GM12892 (cell line): Measurements from ENCODE around the gene UCP2.

Experiments used
- POLR2A ChIP-seq: IDR thresholded peaks from 2 replicates; pipeline ENCODE4 v1.6.1; 2011; ENCODE audit warnings: low read depth, low read length, control low read depth
- POLR2AphosphoS5 ChIP-seq: IDR thresholded peaks from 2 replicates; pipeline ENCODE4 v1.6.1; 2011; ENCODE audit warnings: low read depth, low read length, control low read depth

DNA sequence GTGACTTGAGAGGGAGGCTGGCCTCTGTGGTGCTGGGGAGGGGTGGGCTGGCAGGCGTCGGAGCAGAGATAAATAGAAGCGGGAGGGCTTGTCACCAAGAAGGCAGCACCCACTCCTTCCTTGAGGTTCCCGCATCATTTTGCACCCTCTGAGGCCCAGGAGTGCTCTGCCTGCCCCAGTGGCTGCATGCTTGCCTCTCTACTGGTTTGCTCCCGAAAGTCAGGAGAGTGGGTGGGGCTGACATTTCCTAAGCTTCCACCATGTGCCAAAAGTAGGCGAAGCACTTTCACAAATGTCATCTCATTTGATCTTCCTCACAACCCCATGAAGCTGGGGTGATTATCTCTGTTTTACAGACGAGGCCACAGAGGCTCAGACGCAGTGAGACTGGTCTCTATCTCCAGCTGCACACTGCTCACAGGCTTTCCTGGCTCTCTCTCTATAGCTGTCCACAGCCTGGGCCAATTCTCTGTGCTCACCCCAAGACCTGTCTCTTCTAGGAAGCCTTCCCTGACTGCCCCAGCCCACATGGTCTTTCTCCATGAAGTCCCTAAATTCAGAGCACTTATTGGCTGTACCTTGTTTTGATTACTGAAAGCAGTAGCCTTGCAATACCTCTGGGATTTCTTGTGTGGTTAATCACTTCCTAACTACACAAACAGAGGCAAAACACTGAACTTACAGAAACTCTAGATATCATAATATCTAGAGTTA is 28.9 kb upstream of the UCP2 start:
- TF ChIP-seq POLR2A (no peak), POLR2AphosphoS5 (no peak)
